K562 (cell line): ENCODE results near the gene GBA2. TPM values are rescaled to one million over a fixed set of nuclear protein-coding genes. Genes with fewer than 3 reads are reported as not detected.

Experiments used
- ATAC-seq: fragments of 200-7000 bp; cut with Tn5 transposase; 3 replicates; pipeline ENCODE4 v1.9.1; 2020; ENCODE audit warnings: moderate library complexity
- Bru-seq: library from RNA; stranded (reverse); fragments of 400-500 nt; gene quantifications from one replicate; lab custom pipeline; 2021; lab: Mats Ljungman, UMichigan
- BruChase-seq, 2 experiments: library from RNA; stranded (reverse); fragments of 400-500 nt; gene quantifications; one replicate each; lab custom pipeline; 2021; lab: Mats Ljungman, UMichigan
- BruUV-seq: library from RNA; stranded (reverse); fragments of 400-500 nt; replicated peaks from 2 replicates; lab custom pipeline; 2021; lab: Mats Ljungman, UMichigan
- CTCF ChIA-PET: fragments of 300-600 bp; formaldehyde crosslinking; extraction: SDS; loops from one replicate; lab custom pipeline; 2021; ENCODE audit warnings: low intra/inter-chr PET ratio; lab: Yijun Ruan, JAX
- POLR2A ChIA-PET: fragments of 300-600, 350-650 bp; sonication (Branson Sonifier 250); formaldehyde crosslinking; extraction: SDS; loops from one replicate; lab custom pipeline; 2021; ENCODE audit warnings: antibody characterized with exemption, inconsistent platforms; lab: Yijun Ruan, JAX
- DNase-seq, 4 experiments: peaks; one replicate each; pipeline versions ENCODE4 v3.0.0 to v3.0.0-alpha.2; 2011 to 2018; ENCODE audit warnings: low spot score in 3 of 4, mixed read lengths in 3 of 4; ENCODE audit errors: extremely low read depth in 1 of 4
- FAIRE-seq: peaks from 2 replicates; lab custom pipeline; 2011; peaks lifted over from hg19 to GRCh38; lab: Jason Lieb, UNC
- H2AFZ ChIP-seq: 2 replicates; pipeline ENCODE4 v1.6.0; 2011; ENCODE audit warnings: low read depth, low read length, control low read depth, inconsistent platforms
- H3K27ac ChIP-seq: fragments of 200-600 bp; 3 replicates; pipeline ENCODE4 v1.8.0; 2011; ENCODE audit warnings: low read depth, mild to moderate bottlenecking, control low read depth, inconsistent platforms, low read length, moderate library complexity, mixed read lengths; ENCODE audit errors: extremely low read depth
- H3K27me3 ChIP-seq, 2 experiments: fragments of 300-600 bp in 1 of 2; 2 replicates in 1 of 2; 3 replicates in 1 of 2; pipeline versions ENCODE4 v1.6.0 to v1.8.0; 2011; ENCODE audit warnings: inconsistent platforms in 2 of 2, low read length in 2 of 2, mild to moderate bottlenecking in 1 of 2, mixed read lengths in 1 of 2, moderate library complexity in 1 of 2; ENCODE audit not compliant: control insufficient read depth in 2 of 2, insufficient read depth in 2 of 2
- H3K36me3 ChIP-seq: fragments of 300-600 bp; 3 replicates; pipeline ENCODE4 v1.8.0; 2011; ENCODE audit warnings: mild to moderate bottlenecking, low read length, inconsistent platforms; ENCODE audit not compliant: control insufficient read depth, insufficient read depth
- H3K4me1 ChIP-seq, 2 experiments: fragments of 200-600 bp in 1 of 2; replicated peaks in 1 of 2; 2 replicates in 1 of 2; 3 replicates in 1 of 2; pipeline versions ENCODE4 v1.5.1 to v1.8.0; 2011; ENCODE audit warnings: inconsistent platforms in 2 of 2, low read length in 2 of 2, mild to moderate bottlenecking in 1 of 2, mixed read lengths in 1 of 2, moderate library complexity in 1 of 2; ENCODE audit not compliant: control insufficient read depth in 2 of 2, insufficient read depth in 2 of 2
- H3K4me2 ChIP-seq: 2 replicates; pipeline ENCODE4 v1.6.1; 2011; ENCODE audit warnings: low read length, control low read depth, inconsistent platforms, mixed read lengths; ENCODE audit not compliant: insufficient read depth
- H3K4me3 ChIP-seq: fragments of 200-600 bp; sonication (generic), shearing (Covaris generic); 2 replicates; pipeline ENCODE4 v1.5.1; 2016; ENCODE audit warnings: control low read depth, inconsistent platforms
- H3K79me2 ChIP-seq: fragments of 200-600 bp; 3 replicates; pipeline ENCODE4 v1.8.0; 2011; ENCODE audit warnings: low read length, inconsistent platforms; ENCODE audit not compliant: control insufficient read depth, insufficient read depth
- H3K9ac ChIP-seq, 2 experiments: 2 replicates each; pipeline versions ENCODE4 v1.6.0 to v1.6.1; 2011; ENCODE audit warnings: low read depth in 2 of 2, low read length in 2 of 2, control low read depth in 1 of 2, inconsistent platforms in 1 of 2, mild to moderate bottlenecking in 1 of 2, mixed read lengths in 1 of 2; ENCODE audit not compliant: insufficient read depth in 1 of 2
- H3K9me1 ChIP-seq: one replicate; pipeline ENCODE4 v1.6.0; 2011; ENCODE audit warnings: inconsistent platforms, mild to moderate bottlenecking, low read length, moderate library complexity; ENCODE audit not compliant: control insufficient read depth, insufficient read depth
- H3K9me3 ChIP-seq: replicated peaks from 2 replicates; pipeline ENCODE4 v1.5.1; 2011; ENCODE audit warnings: low read depth, low read length, inconsistent platforms; ENCODE audit not compliant: control insufficient read depth, insufficient read depth
- H4K20me1 ChIP-seq: replicated peaks from 2 replicates; pipeline ENCODE4 v1.6.1; 2011; ENCODE audit warnings: low read length, inconsistent platforms, mixed read lengths; ENCODE audit not compliant: control insufficient read depth, insufficient read depth
- CREB1 ChIP-seq, 2 experiments: sonication (generic) in 1 of 2; formaldehyde crosslinking in 1 of 2; IDR thresholded peaks; 2 replicates each; pipeline versions ENCODE4 v1.6.1 to v1.8.0; 2012 to 2022; ENCODE audit warnings: inconsistent platforms in 1 of 2, mild to moderate bottlenecking in 1 of 2, missing genetic modification reagents in 1 of 2, moderate library complexity in 1 of 2
- DDX20 ChIP-seq: fragments of 450-650 bp; IDR thresholded peaks from 2 replicates; pipeline ENCODE4 v1.6.1; 2016; ENCODE audit warnings: missing genetic modification characterization, low read depth, mild to moderate bottlenecking, missing compliant biosample characterization, moderate library complexity
- GTF2E2 ChIP-seq: fragments of 200-800 bp; sonication (Bioruptor generic); IDR thresholded peaks from 2 replicates; pipeline ENCODE4 v1.6.1; 2016; ENCODE audit warnings: missing genetic modification characterization, missing compliant biosample characterization
- HDGF ChIP-seq: fragments of 450-650 bp; IDR thresholded peaks from 2 replicates; pipeline ENCODE4 v1.6.1; 2016
- MXI1 ChIP-seq: IDR thresholded peaks from 2 replicates; pipeline ENCODE4 v1.6.1; 2011; ENCODE audit warnings: low read depth, mild to moderate bottlenecking, improper control_type of control experiment, low read length
- MYC ChIP-seq, 2 experiments: fragments of 250-450 bp in 1 of 2; sonication (Bioruptor Pico) in 1 of 2; IDR thresholded peaks; 2 replicates each; pipeline versions ENCODE4 v1.5.1 to v1.6.1; 2012 to 2021; ENCODE audit warnings: low read depth in 2 of 2, borderline replicate concordance in 1 of 2, improper control_type of control experiment in 1 of 2, low read length in 1 of 2, mild to moderate bottlenecking in 1 of 2, moderate library complexity in 1 of 2
- NFIX ChIP-seq: fragments of 250-450 bp; sonication (Bioruptor Pico); IDR thresholded peaks from 2 replicates; pipeline ENCODE4 v1.4.0; 2020; ENCODE audit warnings: low read depth, mild to moderate bottlenecking, moderate library complexity
- RB1 ChIP-seq: fragments of 450-650 bp; IDR thresholded peaks from 2 replicates; pipeline ENCODE4 v1.6.1; 2017; ENCODE audit warnings: low read depth, mild to moderate bottlenecking
- RNF2 ChIP-seq: sonication (generic); IDR thresholded peaks from 2 replicates; pipeline ENCODE4 v1.6.1; 2016
- RUNX1 ChIP-seq: sonication (generic); IDR thresholded peaks from 2 replicates; pipeline ENCODE4 v1.6.1; 2016; ENCODE audit warnings: antibody characterized with exemption, low read depth
- SIN3A ChIP-seq, 2 experiments: fragments of 150-350 bp in 1 of 2; IDR thresholded peaks; 2 replicates each; pipeline ENCODE4 v1.6.1; 2011 to 2016; ENCODE audit warnings: borderline replicate concordance in 2 of 2, low read depth in 2 of 2, low read length in 2 of 2, mild to moderate bottlenecking in 2 of 2, moderate library complexity in 2 of 2; ENCODE audit not compliant: control insufficient read depth in 1 of 2
- ZNF707 ChIP-seq: fragments of 250-450 bp; sonication (Bioruptor Pico); conservative IDR thresholded peaks from 2 replicates; pipeline ENCODE4 v1.8.0; 2022; ENCODE audit warnings: inconsistent platforms, mild to moderate bottlenecking, moderate library complexity
- WGBS: fragments of 100-300 bp; shearing (Covaris generic); methylation state at CpG from one replicate; pipeline ENCODE4 v1.1.6; 2016; ENCODE audit warnings: low coverage, mixed read lengths; ENCODE audit not compliant: insufficient coverage; ENCODE audit errors: missing lambda C conversion rate; 5-methylcytosine and 5-hydroxymethylcytosine counted together
- in situ Hi-C: fragments of 300-500 bp; cut with MboI; formaldehyde crosslinking; loops from 4 replicates; pipeline ENCODE4 v1.15.0; 2018; ENCODE audit warnings: inconsistent platforms, mixed read lengths
- intact Hi-C: fragments of 100-400 bp; cut with micrococcal nuclease; formaldehyde crosslinking; loops from 2 replicates; pipeline ENCODE4 v1.14.2; 2022
- long read RNA-seq, 3 experiments: library from polyadenylated mRNA in 2 of 3; library from RNA in 1 of 3; unstranded in 2 of 3; stranded (forward) in 1 of 3; transcript quantifications; one replicate each; pipeline ENCODE4 v2.0.0, GENCODE V29; 2019 to 2022
- polyA minus RNA-seq, 3 experiments: library from RNA; depleted of rRNA, polyadenylated mRNA; stranded (reverse); fragments of >200 nt; gene quantifications; 2 replicates each; pipeline ENCODE4 v1.2.3, GENCODE V29; 2011
- polyA plus RNA-seq, 8 experiments: library from polyadenylated mRNA; depleted of rRNA in 4 of 8; stranded (reverse) in 5 of 8; unstranded in 3 of 8; fragments of >200 nt; fragmentation: Nextera tagmentation in 2 of 8; fragmentation: Illumina TruSeq in 1 of 8; extraction: Ambion mirVana in 2 of 8; extraction: Trizol in 1 of 8; gene quantifications; 2 replicates each; pipeline versions ENCODE4 v1.2.1 to v1.2.3, GENCODE V29; 2011 to 2014; ENCODE audit warnings: inconsistent platforms in 1 of 8, missing spikeins in 1 of 8
- total RNA-seq, 7 experiments: library from RNA; depleted of rRNA in 6 of 7; stranded (reverse); fragments of >200 nt in 6 of 7; fragmentation: Illumina TruSeq in 2 of 7; extraction: Trizol in 2 of 7; gene quantifications; 2 replicates each; pipeline versions ENCODE4 v1.2.1 to v1.2.3, GENCODE V29; 2011 to 2021; ENCODE audit warnings: low replicate concordance in 1 of 7
- TF ChIP-seq, protein P1 (sequence below): fragments of 250-450 bp; sonication (Bioruptor Pico); IDR thresholded peaks from 2 replicates; pipeline ENCODE4 v1.8.0; 2022; ENCODE audit warnings: inconsistent platforms, mild to moderate bottlenecking, moderate library complexity, borderline replicate concordance

GBA2 gene
- 274 and 418 TPM in 2 replicates for total RNA-seq (2011; cell fraction: chromatin; rRNA removed; ENCODE audit: low replicate concordance)
- total RNA-seq (2011; cell fraction: nucleolus; rRNA removed) = 163 and 173 TPM in 2 replicates
- total RNA-seq (2011; cell fraction: nucleoplasm; rRNA removed) = 160 and 174 TPM in 2 replicates
- total RNA-seq (2014; rRNA removed) = 28.5 and 32.6 TPM in 2 replicates
- total RNA-seq (2014; rRNA removed; fragmentation: Illumina TruSeq; extraction: Trizol) = 27.2 and 29.3 TPM in 2 replicates
- 32.1 and 32.7 TPM in 2 replicates for total RNA-seq (2015; rRNA removed; fragmentation: Illumina TruSeq; extraction: Trizol)
- total RNA-seq (2021) = 39.4 and 45.0 TPM in 2 replicates
- polyA plus RNA-seq (2011; rRNA removed) = 42.2 and 58.0 TPM in 2 replicates
- polyA plus RNA-seq (2011; cell fraction: cytosol; rRNA removed) = 37.5 and 42.3 TPM in 2 replicates
- 311 and 346 TPM in 2 replicates for polyA plus RNA-seq (2011; cell fraction: nucleus; rRNA removed)
- polyA plus RNA-seq (2012) = 41.0 and 65.6 TPM in 2 replicates
- polyA plus RNA-seq (2014; fragmentation: Illumina TruSeq; extraction: Trizol) = 38.4 and 40.3 TPM in 2 replicates
- polyA plus RNA-seq (2014; fragmentation: Nextera tagmentation; extraction: Ambion mirVana) = 10 to 100 TPM; 14.1 to 24.3 TPM
- 60.4 and 63.2 TPM in 2 replicates for polyA plus RNA-seq (2014; rRNA removed)
- polyA minus RNA-seq (2011; rRNA and poly(A)+ RNA removed) = 47.8 and 48.8 TPM in 2 replicates
- 12.4 and 17.6 TPM in 2 replicates for polyA minus RNA-seq (2011; cell fraction: cytosol; rRNA and poly(A)+ RNA removed)
- polyA minus RNA-seq (2011; cell fraction: nucleus; rRNA and poly(A)+ RNA removed) = 56.4 and 96.6 TPM in 2 replicates
- percentile 77 among the genes with signal in this experiment for Bru-seq, nascent RNA
- BruChase-seq, experiment 1, labeled RNA remaining after a 2-hour chase = percentile 74 among the genes with signal in this experiment
- percentile 83 among the genes with signal in this experiment for BruChase-seq, experiment 2, labeled RNA remaining after a 6-hour chase
- long read RNA-seq, experiment 1, transcript GBA2-208 (3 exons, 836 nt) = minor isoform, 5 of 141 reads
- long read RNA-seq, experiment 1, transcript GBA2-203 (17 exons, 3,611 nt) = major isoform, 41 of 141 reads
- long read RNA-seq, experiment 1, partial matches to known transcripts = 33 of 141 reads
- long read RNA-seq, experiment 1, other reads (novel, unspliced or antisense) = 61 of 141 reads
- long read RNA-seq, experiment 2, transcript GBA2-203 (17 exons, 3,611 nt) = major isoform, 11 of 31 reads
- long read RNA-seq, experiment 2, partial matches to known transcripts = 11 of 31 reads
- long read RNA-seq, experiment 2, other reads (novel, unspliced or antisense) = 8 of 31 reads
- long read RNA-seq, experiment 3, partial matches to known transcripts = 2 of 3 reads
- long read RNA-seq, experiment 3, other reads (novel, unspliced or antisense) = 0 of 3 reads

DNA sequence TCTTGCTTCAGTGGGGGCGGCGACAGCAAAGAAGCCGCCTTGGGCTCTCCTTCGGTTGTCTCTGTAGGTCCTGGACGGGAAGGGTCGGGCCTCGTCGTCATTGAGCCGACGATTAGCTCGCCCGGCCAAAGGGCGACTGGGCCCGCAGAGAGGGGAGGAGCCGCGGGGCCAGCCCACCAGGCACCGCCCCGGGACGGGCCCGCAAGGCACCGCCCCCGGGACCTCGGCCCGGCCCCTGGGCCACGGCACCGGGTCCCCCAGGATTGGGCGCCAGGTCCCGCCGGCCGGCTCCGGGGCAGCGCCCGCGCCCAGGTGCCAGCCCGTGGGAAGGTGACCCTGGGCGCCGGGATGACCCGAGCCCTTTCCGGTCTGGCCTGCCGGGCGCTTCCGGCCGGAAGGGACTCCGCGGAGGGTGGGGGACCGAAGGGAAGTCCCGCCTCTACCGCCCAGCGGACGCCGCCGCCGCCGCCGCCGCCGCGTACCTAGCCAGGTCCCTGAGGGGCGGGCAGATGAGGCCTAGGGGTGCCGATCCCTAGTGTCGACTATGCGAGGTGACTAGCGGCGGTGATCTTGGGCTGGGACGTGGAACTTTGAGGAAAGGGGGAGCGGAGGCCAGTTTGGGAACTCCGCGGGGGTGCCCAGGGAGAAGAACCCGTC lies at the start of gene GBA2, which contains the start of gene RGP1:
GBA2 (minus strand) TSS at position 371 of the 657 bp plus-strand sequence. CDS start 524 bp downstream, outside the sequence.
RGP1 (plus strand) TSS at position 430 of the 657 bp plus-strand sequence. CDS start 469 bp downstream, outside the sequence.
- no peak for FAIRE-seq
- Histone ChIP-seq H3K27me3 (no peaks in the 10 kb centered on the region), H3K79me2 (peaks cover 58% of the 10 kb centered on the region), H2AFZ (peak within 1 kb of the TSS; percentile 79), H4K20me1 (peaks cover 19% of the 10 kb centered on the region), H3K9me1 (peaks cover 6% of the 10 kb centered on the region), H3K9ac (peak within 1 kb of the TSS; percentile 86 to 93), H3K27ac (peak within 1 kb of the TSS; percentile 91), H3K4me1 (peaks cover 8 to 18% of the 10 kb centered on the region in 2 experiments; a peak in 4 of 5 replicates), H3K36me3 (peaks cover 52% of the 10 kb centered on the region; the same call in 2 of the 3 replicates), H3K4me2 (peak within 1 kb of the TSS; percentile 93), H3K4me3 (peak within 1 kb of the TSS; percentile 95), H3K9me3 (no peaks in the 10 kb centered on the region)
- POLR2A ChIA-PET = interaction anchor here (0.7 to 3.9 kb wide), 10 partner anchors 9 to 88 kb away, joined by 3 to 17 read pairs (median 3); partner anchors contain the start of genes CREB3 and TLN1
- peak; percentile 93 for ATAC-seq
- no TSS peak for BruUV-seq
- 0% methylated on average over 4 of the region's 69 CpGs for WGBS
- intact Hi-C loops = loop anchor here (2.0 kb wide), 1 partner anchor 16 kb away; the partner anchor contains the start of genes CREB3 and TLN1
- in situ Hi-C loops = no loop called here
- CTCF ChIA-PET = no interaction called here
- peak; percentile 79 to 88 (median 84) for DNase-seq
- 0 out of 2 replicates have a peak, but pooled peaks have one; percentile 36 for TF ChIP-seq RB1
- TF ChIP-seq RUNX1 = no peak
- TF ChIP-seq SIN3A (IDR thresholded peaks at IDR 0.05; ENCODE audit: borderline replicate concordance in 2 of 2, control insufficient read depth in 1 of 2, low read depth in 2 of 2, low read length in 2 of 2) = peak in 1 of 2 experiments; percentile 27; a peak in 2 of 4 replicates
- TF ChIP-seq MXI1 = no peak
- TF ChIP-seq, protein P1, sequence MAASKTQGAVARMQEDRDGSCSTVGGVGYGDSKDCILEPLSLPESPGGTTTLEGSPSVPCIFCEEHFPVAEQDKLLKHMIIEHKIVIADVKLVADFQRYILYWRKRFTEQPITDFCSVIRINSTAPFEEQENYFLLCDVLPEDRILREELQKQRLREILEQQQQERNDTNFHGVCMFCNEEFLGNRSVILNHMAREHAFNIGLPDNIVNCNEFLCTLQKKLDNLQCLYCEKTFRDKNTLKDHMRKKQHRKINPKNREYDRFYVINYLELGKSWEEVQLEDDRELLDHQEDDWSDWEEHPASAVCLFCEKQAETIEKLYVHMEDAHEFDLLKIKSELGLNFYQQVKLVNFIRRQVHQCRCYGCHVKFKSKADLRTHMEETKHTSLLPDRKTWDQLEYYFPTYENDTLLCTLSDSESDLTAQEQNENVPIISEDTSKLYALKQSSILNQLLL = no peak
- TF ChIP-seq HDGF = no peak
- TF ChIP-seq DDX20 (tag) = no peak
- TF ChIP-seq MYC (IDR thresholded peaks at IDR 0.05; ENCODE audit: low read depth, low read length) = 0 out of 2 replicates have a peak, but pooled peaks have one; percentile 18
- no peak for TF ChIP-seq MYC (CRISPR knock-in tag; IDR thresholded peaks at IDR 0.05; ENCODE audit: borderline replicate concordance, low read depth)
- no peak for TF ChIP-seq NFIX (CRISPR knock-in tag)
- peak; percentile 60; the same call in 1 of the 2 replicates for TF ChIP-seq CREB1 (IDR thresholded peaks at IDR 0.05)
- TF ChIP-seq CREB1 (CRISPR knock-in tag; IDR thresholded peaks at IDR 0.05) = no peak
- TF ChIP-seq RNF2 = no peak
- TF ChIP-seq ZNF707 (CRISPR knock-in tag) = no peak
- TF ChIP-seq GTF2E2 = 0 out of 2 replicates have a peak, but pooled peaks have one; percentile 55
